Mucosa of gallbladder (tissue), 1 donor: Measurements from ENCODE around the gene EGR1. TPM values are rescaled to one million over a fixed set of nuclear protein-coding genes. Genes with fewer than 3 reads are reported as not detected.
"Not testable (repeated sequence)": the region's sequence is repeated elsewhere in the genome, so short reads cannot be mapped to it uniquely, and the experiment has no call there.

Experiments used
- DNase-seq: peaks from one replicate; pipeline ENCODE4 v3.0.0-alpha.2; 2020; ENCODE audit warnings: low spot score
- total RNA-seq: library from RNA; stranded (reverse); gene quantifications from one replicate; pipeline ENCODE4 v1.2.1, GENCODE V29; 2021
- donor health status: DM: no; HTN: no; CAD: no.

Gene EGR1
- total RNA-seq, 1 donor from 2014 or later = 98.5 TPM

DNA sequence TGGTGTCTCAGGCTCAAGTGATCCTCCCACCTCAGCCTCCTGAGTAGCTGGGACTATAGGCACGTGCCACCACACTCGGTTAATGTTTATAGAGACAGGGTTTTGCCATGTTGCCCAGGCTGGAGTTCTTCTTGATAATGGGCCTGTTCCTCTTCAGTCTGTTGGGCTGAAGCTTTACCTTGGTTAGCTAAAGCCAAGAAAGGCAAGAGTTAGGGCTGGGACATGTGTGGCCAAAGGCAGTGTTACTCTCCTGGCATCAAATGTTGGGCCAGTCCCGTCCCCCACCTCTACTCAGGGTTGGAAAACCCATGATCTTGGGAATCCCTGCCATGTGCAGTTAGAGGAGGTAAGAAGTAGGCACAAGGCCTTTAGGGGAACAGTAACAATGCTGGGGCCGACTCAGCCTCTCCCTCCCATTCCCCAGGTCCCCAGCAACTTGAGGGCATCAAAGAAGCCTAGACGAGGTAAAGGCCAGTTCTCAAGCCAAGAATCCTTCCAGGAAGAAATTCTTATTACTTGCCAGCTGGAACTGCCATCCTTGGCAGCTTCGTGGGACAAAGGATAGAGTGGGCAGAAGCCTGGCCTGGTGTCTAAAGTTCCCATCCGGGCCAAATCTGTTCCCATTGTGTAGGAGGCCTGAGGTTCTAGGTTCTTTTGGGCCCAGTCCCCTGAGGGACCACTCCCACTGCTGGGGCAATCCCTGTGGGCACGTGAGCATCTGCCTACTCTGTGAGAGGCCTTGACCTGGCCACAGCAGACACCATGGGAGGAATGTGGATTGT, 4.5 kb downstream of the EGR1 start:
- DNase-seq = no peak

DNA sequence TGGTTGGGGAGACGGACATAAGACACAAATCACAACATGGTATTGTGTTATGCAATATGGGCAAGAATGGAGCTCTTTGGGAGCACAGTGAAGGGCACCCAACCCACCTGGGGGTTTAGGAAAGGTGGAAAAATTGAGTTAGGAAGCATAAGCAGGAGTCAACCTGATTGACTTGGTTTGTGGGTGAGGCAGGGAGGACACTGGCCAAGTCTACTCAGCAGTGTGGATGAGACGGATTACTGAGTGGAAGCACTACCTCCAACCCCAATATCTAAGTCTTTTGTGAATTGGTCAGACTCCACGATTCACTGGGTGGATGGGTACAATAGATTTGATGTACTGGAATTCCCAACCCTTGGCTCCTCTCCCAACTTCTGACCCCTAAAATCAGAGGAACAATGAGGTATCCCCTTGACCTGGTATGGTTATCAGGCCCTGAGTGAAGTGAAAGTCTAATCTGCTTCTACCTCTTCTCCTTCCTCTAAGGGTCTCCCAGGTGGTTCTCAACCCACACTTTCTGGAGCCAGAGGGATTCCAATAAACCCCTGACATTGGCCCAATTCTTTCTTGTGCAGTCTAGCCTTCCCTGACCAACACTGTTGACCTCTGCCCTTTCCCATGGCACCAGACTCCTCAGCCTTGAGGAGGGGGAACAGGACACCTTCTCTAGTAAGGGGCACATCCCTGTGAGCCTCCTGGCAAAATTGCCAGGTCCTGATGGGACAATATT, 5.2 kb downstream of the EGR1 start:
- no peak for DNase-seq

DNA sequence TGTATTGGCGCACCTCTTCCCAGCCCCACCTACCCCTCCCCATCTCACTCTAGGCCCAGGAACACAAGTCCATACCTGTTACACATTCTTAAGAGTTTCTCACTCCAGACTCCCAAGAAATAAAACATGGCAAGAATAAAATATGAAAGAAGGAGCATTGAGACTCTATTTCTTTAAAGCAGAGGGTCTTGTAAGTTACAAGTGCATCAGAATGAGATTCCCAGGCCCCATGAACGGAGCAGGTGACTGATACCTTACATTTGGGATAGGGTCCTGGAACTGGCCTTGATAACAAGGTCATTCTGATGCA, 5.7 kb downstream of the EGR1 start:
- DNase-seq = no peak

DNA sequence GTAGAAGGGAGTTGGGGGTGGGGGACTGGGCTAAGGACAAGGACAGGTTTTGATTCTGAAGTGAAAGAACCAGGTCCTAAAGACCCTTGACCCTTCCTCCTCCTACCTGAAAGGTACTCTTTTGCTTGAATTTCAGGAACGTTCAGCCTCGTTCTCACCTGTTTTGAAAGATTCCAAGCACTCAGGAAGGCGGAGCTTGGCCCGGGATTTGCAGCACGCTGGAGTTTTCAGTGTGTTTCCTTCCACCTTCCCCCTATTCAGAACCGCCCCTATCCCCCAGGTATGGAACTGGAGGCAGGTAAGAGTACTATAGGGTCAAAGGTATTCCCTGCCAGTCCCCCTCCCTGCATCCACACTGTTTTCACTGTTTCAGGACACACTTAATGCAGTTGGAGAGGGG, 7.1 kb downstream of the EGR1 start:
- no peak for DNase-seq

DNA sequence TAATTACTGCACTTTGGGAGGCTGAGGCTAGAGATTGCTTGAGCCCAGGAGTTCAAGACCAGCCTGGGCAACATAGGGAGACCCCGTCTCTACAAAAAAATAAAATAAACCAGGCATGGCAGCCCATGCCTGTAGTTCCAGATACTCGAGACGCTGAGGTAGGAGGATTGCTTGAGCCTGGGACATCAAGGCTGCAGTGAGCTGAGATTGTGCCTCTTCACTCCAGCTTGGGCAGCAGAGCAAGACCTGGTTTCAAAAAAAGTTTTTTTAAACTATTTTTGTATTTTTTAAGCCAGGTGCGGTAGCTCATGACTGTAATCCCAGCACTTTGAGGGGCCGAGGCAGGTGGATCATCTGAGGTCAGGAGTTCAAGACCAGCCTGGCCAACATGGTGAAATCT, 7.9 kb downstream of the EGR1 start:
- not testable (repeated sequence) for DNase-seq

DNA sequence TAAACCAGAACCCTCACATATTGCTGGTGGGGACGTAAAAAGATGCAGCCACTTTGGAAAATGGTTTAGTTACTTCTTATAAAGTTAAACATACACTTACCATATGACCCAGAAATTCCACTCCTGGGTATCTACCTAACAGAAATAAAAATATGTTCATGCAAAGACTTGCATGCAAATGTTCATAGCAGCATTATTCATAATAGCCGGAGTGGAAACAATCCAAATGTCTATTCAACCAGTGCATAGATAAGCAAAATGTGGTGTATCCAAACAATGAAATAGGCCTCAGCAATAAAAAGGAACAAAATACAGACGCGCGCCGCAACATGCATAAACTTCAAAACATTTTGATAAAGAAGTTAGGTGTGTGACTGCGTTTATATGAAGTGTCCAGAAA, 11.6 kb downstream of the EGR1 start:
- no peak for DNase-seq

DNA sequence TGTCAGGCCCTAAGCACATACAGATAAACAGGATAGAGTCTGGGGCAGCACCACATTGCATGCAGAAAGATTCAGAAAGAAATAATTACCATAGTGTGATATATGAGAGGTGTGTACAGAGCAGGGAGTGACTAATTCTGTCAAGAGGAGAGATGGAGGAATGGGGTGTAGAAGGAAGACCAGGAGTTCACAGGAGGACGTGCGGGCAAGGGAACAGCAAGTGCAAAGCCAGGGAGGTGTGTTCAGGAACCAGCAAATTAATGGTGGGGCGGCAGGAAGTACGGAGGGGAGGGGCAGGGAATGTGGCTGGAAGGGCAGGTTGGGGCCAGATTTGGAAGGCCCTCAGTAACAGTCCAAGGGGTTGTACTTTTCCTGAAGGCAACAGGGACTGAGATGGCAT, 17.4 kb downstream of the EGR1 start:
- no peak for DNase-seq

DNA sequence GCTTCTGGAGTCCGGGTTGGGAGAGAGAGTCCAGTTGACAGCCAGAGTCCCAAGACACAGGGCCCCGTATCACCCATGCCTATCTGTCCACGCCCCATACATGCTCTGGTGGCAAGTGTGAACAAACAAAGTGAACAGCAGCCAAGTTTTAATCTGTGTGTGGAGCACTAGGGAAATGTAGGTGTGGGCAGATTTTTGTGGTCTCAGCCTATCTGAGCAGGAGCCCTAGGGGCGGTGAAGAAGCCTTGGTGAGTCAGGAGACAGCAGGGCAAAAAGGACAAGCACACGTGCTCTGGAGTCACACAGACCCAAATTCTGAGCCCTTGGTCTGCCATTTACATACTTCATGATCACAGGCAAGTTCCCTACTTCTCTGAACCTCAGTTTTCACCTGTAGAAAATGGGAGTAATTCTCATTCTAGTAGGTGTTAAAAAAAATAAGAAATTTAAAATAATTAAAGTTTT, 23.2 kb downstream of the EGR1 start:
- no peak for DNase-seq

DNA sequence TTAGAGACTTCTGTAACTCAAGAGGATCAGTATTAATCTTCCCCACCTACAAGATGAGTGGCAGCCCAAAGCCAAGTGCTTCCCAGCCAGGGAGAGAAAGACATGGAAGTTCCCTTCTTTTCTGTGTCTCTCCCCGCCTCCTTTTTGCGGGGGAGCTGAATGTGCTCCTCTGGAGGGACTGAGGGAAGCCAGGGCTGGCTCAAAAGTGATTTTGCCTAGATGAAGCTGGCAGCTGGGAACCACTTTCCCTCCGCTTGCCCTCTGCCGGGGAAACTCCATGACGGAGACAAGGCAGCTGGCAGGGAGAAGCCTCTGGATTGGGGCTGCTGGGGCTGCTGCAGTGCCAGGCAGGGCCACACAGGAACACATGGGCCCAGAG, 24.4 kb downstream of the EGR1 start:
- no peak for DNase-seq

DNA sequence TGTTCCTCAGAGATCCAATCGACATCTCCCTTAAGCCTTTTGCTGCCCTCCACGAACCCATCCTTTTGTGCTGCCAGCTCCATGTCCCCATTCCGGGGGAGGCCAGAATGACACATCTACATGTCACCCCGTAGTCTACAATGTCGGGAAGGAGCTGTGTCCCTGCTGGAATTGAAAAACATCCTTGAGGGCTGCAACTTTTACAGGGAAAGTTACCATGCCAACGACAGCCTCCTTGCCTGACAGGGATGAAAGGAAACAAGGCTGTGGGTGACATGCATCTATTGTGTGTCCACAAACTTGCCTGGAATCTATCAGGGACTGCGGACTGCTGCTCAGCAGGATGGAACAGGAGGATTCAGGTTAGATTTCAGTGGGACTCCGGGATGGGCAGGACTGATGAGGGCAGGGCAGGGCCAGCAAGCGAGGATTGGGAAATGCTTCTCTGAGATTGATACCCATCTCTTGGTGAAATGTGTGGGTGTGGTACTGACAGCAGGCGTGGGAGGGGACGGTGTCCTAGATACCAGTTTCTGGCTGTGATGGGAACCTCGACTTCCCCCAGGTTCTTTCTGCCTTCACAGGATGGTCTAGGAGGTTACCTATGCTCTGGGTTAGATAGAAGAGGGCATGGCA, 25.5 kb downstream of the EGR1 start:
- no peak for DNase-seq

DNA sequence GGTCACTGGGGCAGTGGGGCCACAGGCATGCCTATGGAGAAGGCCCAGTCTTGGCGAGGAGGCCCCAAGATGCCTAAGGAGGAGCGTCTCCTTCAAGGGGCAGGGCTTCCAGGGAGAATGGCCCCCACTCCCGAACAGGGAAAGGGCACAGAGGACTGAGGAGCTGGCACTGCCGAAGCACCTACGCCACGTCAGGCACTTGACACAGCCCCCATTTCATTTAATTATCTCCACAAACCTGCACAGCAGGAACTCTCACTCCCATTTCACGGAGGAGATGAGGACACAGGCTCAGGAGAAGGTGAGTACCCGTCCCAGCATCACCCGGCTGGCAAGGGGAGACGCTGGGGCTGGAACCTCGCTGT, 26.0 kb downstream of the EGR1 start:
- no peak for DNase-seq

DNA sequence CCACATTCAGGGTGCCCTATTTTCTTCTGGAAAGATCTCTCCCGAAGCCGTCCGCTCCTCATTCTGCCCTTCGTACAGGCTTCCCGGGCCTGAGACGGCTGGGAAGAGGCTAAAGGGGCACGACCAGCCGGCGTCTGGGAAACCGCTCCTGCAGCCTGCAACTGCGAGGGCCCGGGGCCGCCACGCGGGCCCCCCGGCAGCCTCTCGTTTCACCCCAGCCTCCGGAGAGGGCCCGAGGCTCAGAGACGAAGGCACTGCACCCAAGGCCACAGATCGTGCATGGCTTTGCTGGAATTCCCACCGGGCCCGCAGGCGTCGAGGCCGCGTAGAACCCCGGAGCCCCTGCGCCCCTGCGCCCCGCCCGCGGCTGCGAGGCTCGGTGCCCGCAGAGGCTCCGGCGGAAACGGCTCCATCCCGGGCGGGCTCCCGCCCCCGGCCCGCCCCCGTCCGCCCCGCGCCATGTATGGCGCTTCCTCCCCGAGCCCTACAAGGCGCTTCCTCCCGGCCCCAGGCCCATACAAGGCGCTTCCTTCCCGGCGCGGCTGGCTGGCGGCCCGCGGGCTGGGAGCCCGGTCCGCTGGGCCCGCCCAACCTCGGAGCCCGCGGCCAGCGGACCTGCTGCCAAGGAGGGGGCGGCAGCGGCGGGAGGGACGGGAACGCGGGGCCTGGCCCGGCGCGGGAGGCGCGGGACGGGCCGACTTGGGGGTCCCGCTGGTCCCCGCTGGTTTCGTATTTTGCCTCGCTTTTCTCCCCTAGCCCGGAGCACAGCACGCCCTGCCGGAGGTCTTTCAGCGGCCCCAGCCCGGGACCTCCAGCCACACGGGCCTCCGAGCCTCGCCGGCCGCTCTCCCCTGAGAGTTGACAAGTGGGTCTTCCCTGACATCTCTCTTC, 26.6 kb downstream of the EGR1 start:
- peak; percentile 91 for DNase-seq

DNA sequence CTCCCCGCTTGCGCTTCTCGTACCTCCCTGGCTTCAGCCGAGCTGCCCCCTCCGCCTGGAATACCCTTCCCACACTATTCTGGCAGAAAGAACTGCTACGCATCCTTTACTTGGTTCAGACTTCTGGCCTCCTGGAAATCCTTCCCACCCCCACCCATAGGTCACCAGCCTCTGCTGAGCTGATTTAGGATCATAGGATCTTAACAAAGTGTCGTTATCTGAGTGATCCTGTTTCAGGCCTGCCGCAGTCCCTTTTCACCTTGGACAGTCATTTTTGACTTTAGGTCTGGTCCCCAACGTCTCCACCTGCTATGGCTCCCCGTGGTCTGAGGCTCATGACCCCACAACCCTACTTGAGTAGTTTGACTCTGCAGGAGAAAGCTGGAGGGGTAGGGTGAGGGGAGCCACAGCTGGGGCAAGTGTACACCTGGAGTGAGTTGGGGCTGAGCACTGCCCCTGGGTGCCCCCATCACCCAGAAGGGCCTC, 27.3 kb downstream of the EGR1 start:
- DNase-seq = no peak

DNA sequence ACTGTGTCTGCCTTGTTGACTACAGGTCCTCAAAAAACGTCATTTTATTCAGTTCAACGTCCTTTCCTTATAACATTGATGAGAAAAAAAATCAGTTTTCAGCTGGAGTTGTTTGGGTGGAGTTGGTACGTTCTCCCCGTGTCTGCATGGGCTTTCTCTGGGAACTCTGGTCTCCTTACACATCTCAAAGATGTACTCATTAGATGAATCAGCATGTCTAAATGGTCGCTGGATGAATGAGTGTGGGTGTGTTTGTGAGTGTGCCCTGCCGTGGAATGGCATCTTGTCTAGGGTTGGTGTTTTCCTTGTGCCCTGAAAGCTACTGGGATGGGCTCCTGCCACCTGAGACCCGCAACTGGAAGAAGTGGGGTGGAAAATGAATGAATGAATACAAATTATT, 30.1 kb downstream of the EGR1 start:
- no peak for DNase-seq

DNA sequence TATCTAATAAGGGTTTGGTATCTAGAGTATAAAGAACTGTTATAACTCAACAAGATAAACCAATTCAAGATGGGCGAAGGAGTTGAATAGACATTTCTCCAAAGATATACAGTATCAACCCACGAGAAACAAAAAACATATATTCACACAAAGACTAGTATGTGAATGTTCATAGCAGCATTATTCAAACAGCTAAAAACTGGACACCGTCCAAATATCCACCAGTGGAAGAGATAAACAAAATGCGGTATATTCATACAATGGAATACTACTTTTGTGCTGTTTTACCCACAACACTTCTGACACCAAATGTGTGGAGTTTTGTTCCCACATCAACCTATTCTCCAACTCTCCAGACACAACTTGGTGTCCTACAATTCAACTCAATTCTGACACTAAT, 33.1 kb downstream of the EGR1 start:
- no peak for DNase-seq

DNA sequence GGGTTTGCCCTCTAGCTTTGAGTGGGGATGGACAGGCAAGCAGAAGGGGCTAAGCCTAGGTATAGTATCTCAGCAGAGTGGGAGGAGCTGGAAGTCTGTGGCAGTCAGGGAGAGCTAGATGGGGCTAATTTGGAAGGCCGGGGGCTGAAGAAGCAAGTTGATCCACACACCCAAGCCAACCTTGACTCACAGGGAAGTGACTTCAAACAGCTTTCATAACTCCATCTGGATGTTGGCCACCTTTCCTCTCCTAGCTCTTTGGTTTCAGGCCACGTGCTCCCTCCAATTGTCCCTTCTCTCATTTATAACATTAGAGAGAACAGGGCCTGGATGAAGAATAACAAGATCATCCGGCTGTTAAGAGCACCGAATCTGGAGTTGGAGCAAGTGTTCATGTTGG, 36.8 kb downstream of the EGR1 start:
- DNase-seq = no peak

DNA sequence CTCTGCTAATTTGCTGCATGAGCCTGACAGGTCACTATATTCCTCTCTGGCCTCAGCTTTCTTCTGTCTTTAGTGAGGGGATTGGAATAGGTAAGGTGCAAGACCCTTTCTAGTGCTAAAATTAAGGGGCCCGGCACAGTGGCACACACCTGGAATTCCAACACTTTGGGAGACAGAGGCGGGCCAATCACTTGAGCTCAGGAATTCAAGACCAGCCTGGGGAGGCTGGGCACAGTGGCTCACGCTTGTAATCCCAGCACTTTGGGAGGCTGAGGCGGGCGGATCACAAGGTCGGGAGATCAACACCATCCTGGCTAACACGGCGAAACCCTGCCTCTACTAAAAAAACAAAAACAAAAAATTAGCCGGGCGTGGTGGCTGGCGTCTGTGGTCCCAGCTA, 37.2 kb downstream of the EGR1 start:
- no peak for DNase-seq

DNA sequence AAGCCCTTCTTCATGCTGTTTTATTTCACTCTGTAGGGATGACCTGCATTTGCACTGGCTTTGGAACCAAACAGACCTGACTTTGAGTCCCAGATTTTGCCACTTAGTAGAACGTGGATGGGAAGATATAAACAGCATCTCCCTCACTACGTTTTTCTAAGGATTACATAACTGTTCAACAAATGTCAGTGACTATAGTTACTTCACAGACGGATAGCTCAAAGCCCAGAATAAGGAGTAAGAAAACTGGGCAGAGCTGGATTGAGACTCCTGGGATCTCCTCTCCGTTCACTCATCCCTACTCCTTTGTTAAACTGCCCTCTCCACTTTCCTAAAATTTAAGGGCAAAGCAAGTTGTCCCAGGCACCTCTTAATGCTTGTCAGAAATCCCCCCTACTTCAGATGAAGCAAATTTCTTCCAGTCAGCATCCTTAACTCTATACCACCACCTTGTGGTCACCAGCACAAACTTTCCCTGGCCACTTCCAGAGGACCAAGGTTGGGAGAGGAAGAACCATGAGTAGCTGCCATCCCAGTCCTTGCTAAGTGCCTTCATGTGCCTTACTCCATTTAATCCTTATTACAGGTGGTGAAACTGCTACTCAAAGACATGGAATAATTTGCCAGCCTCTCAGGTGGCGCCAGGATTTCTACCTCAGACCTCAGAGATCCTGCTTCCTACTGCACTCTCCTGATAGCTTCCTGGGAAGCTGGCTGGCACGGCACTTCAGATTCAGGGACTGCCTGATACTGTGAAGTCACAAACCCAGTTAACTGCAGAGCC, 38.4 kb downstream of the EGR1 start:
- peak; percentile 39 for DNase-seq

DNA sequence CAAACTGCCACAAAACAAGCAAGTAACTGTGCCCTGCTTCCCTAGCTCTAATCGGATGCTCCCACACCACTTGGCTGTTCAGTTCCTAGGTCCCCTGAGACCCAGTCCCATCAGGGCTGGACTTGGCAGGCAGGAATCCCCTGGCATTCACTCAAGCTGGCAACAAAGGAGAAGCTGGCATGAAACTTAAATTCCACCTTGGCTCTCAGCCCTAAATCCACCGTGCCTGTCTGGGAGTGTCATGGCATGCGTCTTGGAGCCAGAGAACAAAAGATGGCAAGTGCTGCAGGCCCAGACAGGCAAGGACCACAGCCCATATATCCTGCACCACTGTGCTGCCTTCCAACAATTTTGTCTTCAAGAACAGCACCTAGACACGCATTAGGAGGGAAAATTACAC, 39.5 kb downstream of the EGR1 start:
- DNase-seq = peak; percentile 26

DNA sequence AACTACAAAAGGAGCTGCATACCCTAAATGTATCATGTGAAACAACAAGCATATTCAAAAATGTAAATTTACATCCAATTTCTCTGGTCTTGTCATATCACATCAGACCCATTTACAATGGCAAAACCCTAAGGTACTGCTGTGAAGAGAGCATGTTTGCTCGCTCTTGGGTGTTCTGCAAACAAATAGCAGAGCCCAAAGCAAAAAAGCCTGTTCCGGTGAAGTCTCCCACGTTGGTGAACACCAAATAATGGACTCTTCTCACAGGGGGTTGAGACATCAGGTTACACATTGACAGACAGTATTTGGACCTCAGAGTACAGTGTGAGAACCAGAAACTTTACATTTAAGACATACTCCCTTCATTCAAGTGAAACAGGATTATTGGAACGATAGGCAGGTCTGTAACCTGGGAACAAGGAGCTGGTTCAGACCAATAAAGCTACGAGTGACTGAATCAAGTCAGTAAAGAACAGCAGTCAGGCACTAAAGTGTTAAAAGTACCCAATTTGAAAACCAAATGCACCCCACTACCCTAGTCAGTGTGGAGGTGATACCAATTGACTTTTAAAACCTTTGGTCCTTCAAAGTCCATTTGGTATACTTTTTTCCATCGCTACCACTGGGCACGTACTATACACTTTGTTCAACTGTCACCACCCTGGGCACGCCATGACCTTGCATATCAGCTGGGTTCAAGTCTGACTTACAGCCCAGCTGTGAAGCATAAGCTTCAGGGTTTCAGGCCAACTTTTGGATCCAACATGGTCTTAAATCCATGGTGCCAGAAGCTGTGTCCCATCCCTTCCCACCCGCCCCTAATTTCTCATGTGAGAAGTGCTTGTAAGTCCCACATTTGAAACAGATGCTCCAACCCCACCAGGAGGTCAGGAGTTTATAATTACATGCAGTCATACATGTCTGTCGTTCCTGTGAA, 41.4 kb downstream of the EGR1 start:
- no peak for DNase-seq
